GM19468 (cell line): Measurements from ENCODE around the gene ARMH3.

Source experiments
- ATAC-seq: cut with Tn5 transposase; IDR thresholded peaks from one replicate; pipeline ENCODE4 v1.9.1; 2021; ENCODE audit warnings: mild to moderate bottlenecking, moderate library complexity, moderate number of reproducible peaks; ENCODE audit not compliant: unreplicated experiment; ENCODE audit errors: extremely low read depth

Gene ARMH3

DNA sequence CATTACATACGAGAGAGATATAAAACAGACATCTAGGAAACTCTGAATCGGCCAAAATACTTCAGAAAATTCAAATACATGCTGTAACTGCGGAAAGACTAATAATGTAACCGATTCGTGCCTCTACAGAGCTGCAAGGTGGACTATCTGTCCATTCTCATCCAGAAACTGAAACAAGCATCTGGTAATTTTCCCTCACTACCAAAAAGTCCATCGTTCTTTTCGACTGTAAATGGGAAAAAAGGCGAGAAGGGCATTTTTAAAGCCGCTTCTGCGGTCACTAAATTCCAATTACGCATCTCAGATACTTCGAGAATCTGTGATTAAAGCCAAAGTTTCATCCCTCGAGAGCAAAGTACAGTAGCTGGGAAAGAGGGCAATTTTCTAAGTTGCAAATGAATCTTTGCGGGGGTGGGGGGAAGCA is 239.0 kb downstream of the ARMH3 start:
- ATAC-seq = no peak

DNA sequence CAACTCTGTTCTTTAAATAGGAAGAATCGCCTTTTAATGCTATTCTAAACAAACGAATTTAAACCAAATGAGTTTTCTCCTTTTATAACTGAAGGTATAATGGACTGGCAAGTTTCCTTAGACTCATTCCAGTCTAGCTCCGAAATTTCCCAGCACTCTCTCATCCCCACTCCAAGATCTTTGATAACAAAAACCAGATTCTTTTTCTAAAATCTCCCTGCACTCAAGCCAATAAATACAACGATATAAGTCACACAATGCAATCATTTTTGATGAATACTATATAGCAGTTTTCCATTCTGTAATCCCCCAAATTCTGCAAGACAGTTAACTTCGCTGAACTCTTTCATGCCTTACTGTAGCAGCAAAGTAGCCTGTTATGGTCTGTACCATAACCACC is 239.6 kb downstream of the ARMH3 start:
- ATAC-seq = no peak

DNA sequence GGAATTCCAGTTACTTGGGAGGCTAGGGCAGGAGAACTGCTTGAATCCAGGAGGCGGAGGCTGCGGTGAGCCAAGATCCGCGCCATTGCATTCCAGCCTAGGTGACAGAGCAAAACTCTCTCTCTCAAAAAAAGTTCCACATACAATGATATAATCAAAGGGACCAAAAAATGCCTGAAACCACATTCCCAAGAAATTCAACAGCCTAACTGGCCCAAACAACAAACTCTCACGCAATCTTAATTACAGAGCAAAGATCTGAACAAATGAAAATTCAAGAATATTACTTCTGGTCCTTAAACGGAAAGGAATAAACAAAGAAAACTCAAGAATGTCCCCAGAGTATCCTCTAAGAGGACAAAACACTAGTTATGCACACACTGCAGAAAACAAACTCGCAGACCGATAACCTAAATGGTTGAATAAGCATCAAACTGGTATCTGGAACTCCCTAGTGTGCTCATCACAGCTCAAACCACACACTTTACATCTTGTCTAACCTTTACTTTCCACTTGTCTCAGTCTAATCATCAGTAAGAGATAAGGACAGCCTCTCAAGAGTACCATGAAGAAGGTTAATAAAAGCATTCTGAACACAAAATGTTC is 241.4 kb downstream of the ARMH3 start:
- ATAC-seq = no peak

DNA sequence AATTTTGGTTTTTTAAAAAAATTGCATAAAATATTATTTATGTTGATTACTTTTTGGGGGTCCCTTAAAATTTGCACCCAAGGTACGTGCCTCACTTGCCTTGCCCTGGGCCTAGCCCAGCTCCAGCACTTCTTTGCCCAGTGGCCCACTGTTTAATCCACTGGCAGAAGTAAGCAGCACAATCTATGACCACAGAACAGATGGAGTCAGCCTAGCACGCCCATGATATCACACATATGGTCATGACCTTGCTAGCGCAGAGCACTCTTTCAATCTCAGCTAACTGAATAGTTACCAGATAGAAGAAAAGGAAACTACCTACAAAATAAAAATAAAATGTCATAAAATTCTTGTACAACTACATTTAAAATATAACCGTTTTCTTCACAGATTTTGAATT is 243.4 kb downstream of the ARMH3 start:
- ATAC-seq = no peak

DNA sequence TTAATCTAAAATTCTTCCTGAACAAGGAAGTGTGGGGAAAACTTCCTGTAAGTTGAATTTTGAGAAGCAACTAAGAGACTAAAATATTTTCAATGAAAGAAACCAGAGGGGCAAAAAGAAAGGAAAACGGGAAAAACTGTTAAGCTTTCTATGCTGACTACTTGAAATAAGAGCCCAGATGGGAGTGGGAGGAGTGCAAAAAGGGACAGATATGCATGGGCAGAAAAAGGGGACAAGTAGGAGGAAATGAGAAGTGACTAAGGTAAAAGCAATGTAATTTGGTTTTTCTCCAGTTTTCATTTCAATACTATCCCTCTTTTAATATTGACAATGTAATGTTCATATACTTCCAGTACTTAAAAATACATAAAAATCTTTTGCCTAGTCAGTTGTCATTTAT is 248.8 kb downstream of the ARMH3 start:
- no peak for ATAC-seq

DNA sequence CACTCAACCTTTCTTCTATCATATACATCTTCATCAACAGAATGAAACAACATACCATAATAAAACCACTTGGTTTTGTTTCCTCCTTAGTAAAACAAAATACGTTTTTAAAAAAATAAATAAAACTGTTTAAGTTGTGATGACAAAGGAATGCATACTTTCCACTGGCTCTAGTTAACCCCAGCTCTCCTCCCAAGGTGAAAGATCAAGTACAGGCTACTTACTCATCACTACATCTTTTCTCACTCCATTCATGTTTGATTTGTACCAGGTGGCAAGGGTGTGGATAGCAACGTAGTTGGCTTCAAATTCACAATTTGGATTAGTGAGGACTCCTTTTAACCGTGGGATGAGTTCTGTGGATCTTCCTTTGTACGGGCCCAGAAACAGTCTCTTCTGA is 252.5 kb downstream of the ARMH3 start:
- no peak for ATAC-seq

DNA sequence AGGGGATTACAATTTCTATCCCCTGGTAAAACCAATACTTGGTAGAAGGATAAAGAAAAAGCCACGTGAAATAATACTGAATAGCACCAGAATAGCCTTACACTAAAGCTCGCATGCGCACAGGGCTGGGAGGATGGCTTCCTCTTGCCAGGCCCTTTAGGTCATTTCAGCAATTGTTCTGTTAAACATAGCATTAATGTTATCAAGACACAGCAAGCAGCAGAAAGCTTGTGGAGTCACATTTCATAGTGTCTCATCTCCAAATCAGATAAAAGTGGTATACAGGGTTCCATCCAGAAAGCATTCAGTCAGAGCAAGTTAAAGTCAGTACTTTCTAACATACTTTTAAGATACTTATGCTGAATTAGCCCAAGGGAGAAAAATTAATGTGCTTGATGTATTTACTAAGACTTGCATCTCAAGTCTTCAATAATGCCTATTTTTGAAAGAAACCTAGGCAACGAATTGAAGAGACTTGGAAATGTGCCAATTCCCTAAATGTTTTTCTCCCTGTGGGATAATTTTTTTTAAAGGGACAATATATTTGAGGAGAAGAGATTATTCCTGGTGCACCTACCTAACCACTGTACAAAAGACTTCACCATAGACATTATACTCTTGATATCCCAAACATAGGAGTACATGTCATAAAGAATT is 258.4 kb downstream of the ARMH3 start:
- no peak for ATAC-seq
